Fibroblast of the aortic adventitia (primary cell): ENCODE measurements around the gene IMPG1. TPM values are rescaled to one million over a fixed set of nuclear protein-coding genes. Genes with fewer than 3 reads are reported as not detected.

Experiments
- DNase-seq: peaks from one replicate; pipeline ENCODE4 v3.0.0-alpha.2; 2010; ENCODE audit warnings: low read depth
- H3K4me3 ChIP-seq: 2 replicates; pipeline ENCODE4 v1.5.1; 2011; ENCODE audit warnings: low read depth, mild to moderate bottlenecking, control low read depth, low read length, moderate library complexity
- total RNA-seq: library from RNA; depleted of rRNA; stranded (reverse); fragments of >200 nt; gene quantifications from 2 replicates; pipeline ENCODE4 v1.2.3, GENCODE V29; 2012; ENCODE audit warnings: low replicate concordance
- TF ChIP-seq, protein P1 (sequence below): IDR thresholded peaks from 2 replicates; pipeline ENCODE4 v1.5.1; 2011; ENCODE audit warnings: mild to moderate bottlenecking, low read length, control low read depth, inconsistent platforms; ENCODE audit not compliant: insufficient read depth

The IMPG1 gene
- total RNA-seq, 1 donor = not detected

DNA sequence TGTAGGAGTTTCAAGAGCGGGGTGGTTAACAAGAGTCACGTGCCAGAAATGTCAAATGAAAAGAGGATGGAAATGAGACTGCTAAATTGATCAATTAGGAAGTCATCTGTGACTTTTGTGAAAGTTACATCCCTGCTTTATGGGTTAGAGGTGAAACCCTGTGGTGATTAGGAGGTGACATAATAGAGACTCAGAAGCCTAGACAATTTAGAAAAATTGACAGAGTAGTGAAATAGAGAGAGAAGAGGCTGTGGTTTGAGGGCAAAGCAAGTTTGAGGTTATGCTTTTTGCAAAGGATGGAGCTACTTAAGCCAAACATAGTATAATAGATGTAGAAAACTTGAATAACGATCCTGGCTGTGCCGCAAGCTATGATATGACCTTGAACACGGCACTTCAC, 71.8 kb downstream of the IMPG1 start:
- no peak overlapping the region for H3K4me3 ChIP-seq
- TF ChIP-seq, protein P1, sequence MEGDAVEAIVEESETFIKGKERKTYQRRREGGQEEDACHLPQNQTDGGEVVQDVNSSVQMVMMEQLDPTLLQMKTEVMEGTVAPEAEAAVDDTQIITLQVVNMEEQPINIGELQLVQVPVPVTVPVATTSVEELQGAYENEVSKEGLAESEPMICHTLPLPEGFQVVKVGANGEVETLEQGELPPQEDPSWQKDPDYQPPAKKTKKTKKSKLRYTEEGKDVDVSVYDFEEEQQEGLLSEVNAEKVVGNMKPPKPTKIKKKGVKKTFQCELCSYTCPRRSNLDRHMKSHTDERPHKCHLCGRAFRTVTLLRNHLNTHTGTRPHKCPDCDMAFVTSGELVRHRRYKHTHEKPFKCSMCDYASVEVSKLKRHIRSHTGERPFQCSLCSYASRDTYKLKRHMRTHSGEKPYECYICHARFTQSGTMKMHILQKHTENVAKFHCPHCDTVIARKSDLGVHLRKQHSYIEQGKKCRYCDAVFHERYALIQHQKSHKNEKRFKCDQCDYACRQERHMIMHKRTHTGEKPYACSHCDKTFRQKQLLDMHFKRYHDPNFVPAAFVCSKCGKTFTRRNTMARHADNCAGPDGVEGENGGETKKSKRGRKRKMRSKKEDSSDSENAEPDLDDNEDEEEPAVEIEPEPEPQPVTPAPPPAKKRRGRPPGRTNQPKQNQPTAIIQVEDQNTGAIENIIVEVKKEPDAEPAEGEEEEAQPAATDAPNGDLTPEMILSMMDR = no peak
- DNase-seq = no peak

DNA sequence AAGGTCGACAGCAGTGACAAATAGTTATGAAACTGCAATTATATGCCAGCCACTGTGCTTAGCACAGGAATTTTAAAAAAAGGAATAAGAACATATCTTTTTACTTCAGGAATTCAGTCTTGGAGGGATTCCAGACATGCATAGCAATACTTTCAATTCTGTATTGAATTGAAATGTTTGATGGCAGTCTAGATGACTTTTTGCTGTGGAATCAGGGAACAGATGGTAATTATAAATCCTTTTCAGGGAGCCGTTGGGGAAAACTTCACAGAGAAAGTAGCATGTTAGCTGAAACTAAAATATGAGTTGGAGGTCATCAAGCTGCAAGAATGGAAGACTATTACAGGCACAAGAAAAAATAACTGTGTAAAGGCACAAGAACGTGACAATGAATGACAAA, 74.8 kb downstream of the IMPG1 start:
- TF ChIP-seq, protein P1 = no peak
- DNase-seq = no peak
- H3K4me3 ChIP-seq = no peak overlapping the region

DNA sequence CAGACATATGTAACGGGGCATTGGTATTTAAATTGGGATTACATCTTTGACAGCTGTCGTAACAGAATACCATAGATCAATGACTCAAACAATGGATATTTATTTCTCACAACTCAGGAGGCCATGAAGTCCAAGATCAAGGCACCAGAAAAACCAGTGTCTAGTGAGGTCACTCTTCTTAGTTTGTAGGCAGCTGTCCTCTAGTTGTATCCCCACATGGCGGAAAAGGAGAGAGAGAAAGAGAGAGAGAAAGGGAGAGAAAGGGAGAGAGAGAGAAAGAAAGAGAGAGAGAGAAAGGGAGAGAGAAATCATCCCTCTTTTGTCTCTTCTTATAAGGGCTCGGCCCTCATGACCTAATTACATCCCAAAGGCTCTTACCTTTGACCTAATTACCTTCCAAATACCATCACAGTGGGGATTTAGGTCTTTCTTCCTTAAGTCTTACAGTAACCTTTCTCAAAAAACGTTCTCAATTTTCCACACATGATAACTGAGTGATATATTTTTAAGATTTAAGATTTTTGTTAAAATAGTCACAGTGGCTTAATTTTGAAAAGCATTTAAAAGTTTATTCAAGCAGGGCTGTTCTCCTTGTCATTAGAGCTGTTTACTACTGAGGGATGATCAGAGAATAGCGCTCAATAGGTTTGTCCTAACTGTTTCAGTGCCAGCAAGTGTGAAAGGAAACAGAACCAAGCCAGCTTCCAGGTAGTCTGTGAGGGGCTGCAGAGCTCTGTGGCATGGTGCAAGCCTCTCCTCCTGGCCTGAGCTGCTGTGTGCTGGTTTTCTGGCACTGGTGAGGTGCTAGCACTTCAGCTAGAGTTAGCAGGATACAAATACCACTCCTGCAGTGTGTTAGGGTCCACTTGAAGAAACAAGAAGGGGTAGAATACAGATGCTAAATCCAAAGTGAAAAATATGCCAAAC, 79.0 kb downstream of the IMPG1 start:
- no peak overlapping the region for H3K4me3 ChIP-seq
- DNase-seq = no peak
- TF ChIP-seq, protein P1 = no peak

DNA sequence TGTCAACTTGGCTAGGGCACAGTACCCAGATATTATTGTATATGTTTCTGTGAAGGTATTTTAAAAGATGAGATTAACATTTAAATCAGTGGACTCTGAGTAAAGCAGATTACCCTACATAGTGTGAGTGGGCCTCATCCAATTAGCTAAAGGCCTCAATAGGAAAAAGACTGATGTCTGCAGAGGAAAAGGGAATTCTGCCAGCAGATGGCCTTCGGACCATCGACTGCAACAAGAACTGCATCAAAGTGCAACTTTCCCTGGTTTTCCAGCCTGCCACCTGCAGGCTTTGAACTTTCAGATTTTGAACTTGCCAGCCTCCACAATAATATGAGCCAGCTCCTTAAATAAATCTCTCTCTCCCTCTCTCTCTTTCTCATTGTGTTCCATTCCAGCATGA, 80.5 kb downstream of the IMPG1 start:
- TF ChIP-seq, protein P1 = no peak
- H3K4me3 ChIP-seq = no peak overlapping the region
- no peak for DNase-seq

DNA sequence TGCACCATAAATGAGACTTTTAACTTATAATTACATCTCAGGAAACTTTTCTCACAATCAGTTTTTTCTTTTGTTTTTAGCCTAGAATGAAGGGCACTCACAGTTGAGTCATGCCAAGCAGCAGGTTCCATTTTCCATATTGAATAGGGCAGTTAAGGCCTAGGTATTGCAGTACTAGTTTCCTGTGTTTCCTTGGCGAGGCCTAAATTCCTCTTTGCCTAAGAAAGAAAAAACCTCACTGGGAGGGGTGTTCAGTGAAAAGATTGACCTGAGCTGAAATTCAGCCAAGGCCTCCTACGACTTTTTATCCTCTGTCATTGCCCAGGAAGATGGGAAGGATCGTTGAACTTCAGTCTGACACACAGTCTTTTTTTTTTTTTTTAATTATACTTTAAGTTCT, 85.5 kb downstream of the IMPG1 start:
- H3K4me3 ChIP-seq = no peak overlapping the region
- DNase-seq = no peak
- TF ChIP-seq, protein P1 = no peak

DNA sequence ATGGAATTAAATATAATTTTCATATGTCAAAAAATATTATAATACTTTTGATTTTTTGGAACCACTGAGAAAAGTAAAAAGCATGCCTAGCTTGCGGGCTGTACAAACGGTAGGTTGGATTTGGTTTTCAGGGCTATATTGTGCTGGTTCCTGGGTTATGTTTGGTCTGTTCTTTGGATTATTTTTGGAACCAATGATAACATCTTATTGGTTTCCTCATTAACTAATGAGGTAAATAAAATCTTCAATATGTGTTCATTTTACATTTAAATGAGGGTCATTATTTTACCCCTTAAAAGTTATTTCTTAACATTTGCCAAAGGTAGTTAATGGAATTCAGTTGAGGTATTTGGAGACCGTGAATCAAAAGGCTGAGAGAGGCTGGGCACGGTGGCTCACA, 96.6 kb downstream of the IMPG1 start:
- DNase-seq = no peak
- TF ChIP-seq, protein P1 = no peak

DNA sequence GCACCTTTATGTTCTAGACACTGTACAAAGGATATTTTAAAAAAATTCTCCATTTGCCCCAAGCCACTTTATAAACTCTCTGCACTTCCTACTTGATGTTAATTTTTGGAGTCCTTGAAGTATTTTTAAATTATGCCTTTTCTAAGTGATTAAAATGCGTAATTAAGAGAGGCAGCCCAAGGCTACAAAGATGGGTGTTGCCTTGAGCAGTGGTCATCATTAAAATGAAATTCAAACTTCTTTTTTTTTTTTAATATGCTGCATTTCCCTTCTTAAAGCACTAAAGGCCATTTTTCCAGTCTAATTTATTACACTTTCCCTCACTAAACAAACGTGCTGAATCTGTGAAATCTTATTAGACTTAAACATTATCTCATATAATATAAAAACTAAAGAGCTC, 102.4 kb downstream of the IMPG1 start:
- TF ChIP-seq, protein P1 = no peak
- no peak overlapping the region for H3K4me3 ChIP-seq
- no peak for DNase-seq

More for the DNA sequence above, 96.6 kb downstream of the IMPG1 start:
- H3K4me3 ChIP-seq = no peak overlapping the region
